Memory B cell (primary cell): Measurements from ENCODE around the gene CFAP57.

ENCODE experiments used
- ATAC-seq: fragments of 150-1000 bp; cut with Tn5 transposase; 2 replicates; pipeline ENCODE4 v1.10.0; 2021; ENCODE audit warnings: low read depth, mild to moderate bottlenecking, moderate library complexity
- DNase-seq, 2 donors: peaks; one replicate each; pipeline ENCODE4 v3.0.0; 2022; ENCODE audit warnings: low spot score in 2 of 2
- H3K27ac Mint-ChIP-seq: one replicate; pipeline ENCODE4 v1.8.0; 2022; ENCODE audit warnings: mild to moderate bottlenecking, moderate library complexity, mixed read lengths
- H3K27me3 Mint-ChIP-seq: one replicate; pipeline ENCODE4 v1.8.0; 2022; ENCODE audit warnings: mixed read lengths
- H3K36me3 Mint-ChIP-seq: one replicate; pipeline ENCODE4 v1.8.0; 2022; ENCODE audit warnings: mild to moderate bottlenecking, mixed read lengths
- H3K4me1 Mint-ChIP-seq: one replicate; pipeline ENCODE4 v1.8.0; 2022; ENCODE audit warnings: mixed read lengths
- H3K4me3 Mint-ChIP-seq: one replicate; pipeline ENCODE4 v1.8.0; 2022; ENCODE audit warnings: mild to moderate bottlenecking, moderate library complexity, mixed read lengths
- H3K9me3 Mint-ChIP-seq: one replicate; pipeline ENCODE4 v1.8.0; 2022; ENCODE audit warnings: mixed read lengths

CFAP57 gene

DNA sequence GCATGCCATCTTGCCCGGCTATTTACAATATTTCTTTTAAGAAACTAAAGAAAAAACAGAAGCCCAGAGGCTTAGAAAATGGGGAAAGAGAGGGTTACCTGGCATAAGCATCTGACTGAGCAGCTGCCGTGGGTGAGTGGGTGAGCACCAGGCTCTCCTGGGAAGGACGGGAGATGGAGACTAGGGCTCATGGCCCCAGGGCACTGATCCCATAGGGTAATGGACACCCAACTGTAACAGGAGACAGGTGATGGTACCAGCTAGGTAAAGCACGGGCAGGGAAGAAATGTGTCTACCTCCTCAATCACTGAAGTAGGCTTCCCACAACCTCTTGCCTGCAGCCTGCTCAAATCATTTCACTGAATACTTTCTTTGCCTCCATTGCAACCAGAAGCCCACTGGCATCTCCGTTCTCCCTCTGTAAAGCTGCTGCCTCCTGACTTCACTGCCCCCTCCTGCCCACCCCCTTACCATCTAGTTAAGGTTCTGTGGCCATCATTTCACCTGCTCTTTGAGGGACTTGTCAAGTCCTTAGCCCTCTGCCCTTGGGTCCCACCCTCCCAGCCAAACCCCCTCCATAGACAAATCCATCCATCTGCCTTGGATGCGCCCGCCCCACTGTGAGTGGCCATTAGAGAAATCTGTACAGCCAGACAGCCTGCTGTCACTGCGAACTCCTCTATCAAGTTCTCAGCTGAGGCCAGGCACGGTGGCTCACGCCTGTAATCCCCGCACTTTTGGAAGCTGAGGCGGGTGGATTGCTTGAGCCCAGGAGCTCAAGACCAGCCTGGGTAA, 103.9 kb downstream of the CFAP57 start:
- Mint-ChIP-seq H3K27me3 (peaks cover 13% of the 10 kb centered on the region), H3K27ac (no peak overlapping the region), H3K4me3 (no peak overlapping the region), H3K36me3 (no peaks in the 10 kb centered on the region), H3K9me3 (no peaks in the 10 kb centered on the region), H3K4me1 (peaks cover 3% of the 10 kb centered on the region)
- no peak for DNase-seq
- no peak for ATAC-seq

DNA sequence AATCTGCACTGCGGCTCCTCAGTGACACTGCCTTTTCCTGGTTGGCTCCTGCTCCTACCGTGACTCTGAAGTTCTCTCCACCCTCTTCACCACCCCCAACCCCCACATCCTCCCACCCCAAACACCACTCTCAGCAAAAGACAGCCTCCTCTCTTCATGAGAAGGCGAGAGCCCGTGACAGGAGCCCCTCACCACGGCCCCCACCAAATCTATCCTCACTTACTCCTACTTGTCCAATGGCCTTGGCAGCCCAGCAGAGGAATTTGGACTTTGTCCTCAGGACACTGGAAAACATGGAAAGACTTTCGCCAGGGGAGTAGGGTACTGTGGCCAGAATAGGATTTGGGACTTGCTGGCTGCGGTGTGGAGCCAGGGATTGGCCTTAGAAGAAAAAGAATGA, 104.5 kb downstream of the CFAP57 start:
- Mint-ChIP-seq H3K9me3 (no peaks in the 10 kb centered on the region), H3K27ac (no peak overlapping the region), H3K27me3 (peaks cover 9% of the 10 kb centered on the region), H3K4me3 (no peak overlapping the region), H3K36me3 (no peaks in the 10 kb centered on the region), H3K4me1 (peaks cover 3% of the 10 kb centered on the region)
- DNase-seq (no peak), ATAC-seq (no peak)

DNA sequence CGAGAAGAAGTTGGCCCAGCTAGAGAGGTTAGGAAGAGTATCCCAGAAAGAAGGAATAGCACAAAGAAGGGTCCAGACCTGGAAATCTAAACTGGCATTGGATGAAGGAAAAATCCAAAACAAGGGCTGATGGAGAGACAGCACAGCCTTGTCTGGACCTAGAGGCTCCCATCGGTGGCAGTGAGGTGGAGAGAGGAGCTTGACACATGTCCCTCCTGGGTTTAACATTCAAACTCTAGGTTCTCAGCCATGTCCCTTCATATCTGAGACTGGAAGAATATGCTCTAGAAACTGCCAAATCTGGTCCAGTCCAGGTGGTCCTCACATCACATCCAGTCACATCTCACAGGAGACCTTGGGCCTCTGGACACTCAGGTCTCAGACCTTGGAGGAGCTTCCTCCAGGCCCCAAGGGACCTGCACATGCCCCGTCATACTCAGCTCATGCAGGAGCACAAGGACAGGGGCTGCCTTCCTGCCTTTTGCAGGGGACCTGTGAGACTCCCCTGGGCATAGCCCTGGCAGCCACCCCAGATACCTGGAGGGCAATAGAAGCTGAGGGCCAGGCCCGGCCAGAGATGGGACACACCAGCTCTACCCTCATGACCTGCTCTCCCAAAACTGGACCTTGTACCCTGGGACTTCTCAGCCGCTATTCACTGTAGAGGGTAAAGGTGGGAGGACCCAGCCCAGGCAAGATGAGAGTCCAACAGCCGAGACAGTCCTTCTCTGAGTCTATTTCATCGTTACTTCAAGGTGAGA, 105.2 kb downstream of the CFAP57 start:
- Mint-ChIP-seq H3K4me3 (no peak overlapping the region), H3K4me1 (peaks cover 3% of the 10 kb centered on the region), H3K27ac (no peak overlapping the region), H3K36me3 (no peaks in the 10 kb centered on the region), H3K27me3 (peaks cover 7% of the 10 kb centered on the region), H3K9me3 (no peaks in the 10 kb centered on the region)
- no peak for ATAC-seq
- DNase-seq: no peak

DNA sequence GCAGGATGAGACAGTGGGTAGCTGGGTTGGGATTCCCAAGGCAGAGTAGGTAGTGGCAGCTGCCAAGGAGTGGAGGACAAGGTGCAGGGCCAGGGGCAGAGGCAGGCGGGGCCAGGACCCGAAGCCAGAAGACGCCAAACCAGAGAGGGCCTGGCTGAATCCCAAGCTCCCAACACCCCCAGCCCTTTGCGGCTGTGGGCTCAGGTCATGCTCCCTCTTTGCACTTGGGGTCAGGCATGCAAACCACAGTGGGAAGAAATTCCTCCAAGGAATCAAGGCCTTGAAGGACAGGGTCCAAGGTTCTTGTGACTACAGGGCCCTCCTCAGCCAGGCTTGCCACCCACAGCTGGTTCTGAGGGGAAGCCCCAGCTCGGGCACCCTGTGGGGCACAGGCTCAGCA, 107.0 kb downstream of the CFAP57 start:
- no peaks in the 10 kb centered on the region for H3K9me3 Mint-ChIP-seq
- no peak overlapping the region for H3K4me3 Mint-ChIP-seq
- peaks cover 7% of the 10 kb centered on the region for H3K27me3 Mint-ChIP-seq
- no peak overlapping the region for H3K27ac Mint-ChIP-seq
- ATAC-seq (no peak), DNase-seq (no peak)
- peaks cover 3% of the 10 kb centered on the region for H3K4me1 Mint-ChIP-seq
- H3K36me3 Mint-ChIP-seq: no peaks in the 10 kb centered on the region

DNA sequence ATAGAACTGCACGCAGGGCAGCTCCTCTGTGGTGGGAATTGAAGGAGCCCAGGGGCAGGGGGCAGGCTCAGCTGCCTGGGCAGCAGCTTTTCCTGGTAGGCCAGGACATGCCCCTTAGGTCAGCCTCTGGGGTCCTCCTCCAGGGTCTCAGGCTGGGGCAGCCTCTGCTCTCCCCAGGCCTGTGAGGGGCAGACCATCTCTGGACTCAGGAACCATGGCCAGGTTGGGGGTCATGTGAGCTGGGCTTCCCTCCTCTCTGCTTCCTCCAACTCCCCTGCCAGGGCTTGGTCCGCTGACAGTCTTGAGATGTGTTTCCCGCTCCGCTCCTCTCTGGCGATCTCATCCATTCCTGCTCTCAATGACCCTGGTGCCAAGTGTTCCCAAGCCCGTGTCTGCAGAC, 107.5 kb downstream of the CFAP57 start:
- no peak for DNase-seq
- no peaks in the 10 kb centered on the region for H3K4me1 Mint-ChIP-seq
- ATAC-seq: no peak

DNA sequence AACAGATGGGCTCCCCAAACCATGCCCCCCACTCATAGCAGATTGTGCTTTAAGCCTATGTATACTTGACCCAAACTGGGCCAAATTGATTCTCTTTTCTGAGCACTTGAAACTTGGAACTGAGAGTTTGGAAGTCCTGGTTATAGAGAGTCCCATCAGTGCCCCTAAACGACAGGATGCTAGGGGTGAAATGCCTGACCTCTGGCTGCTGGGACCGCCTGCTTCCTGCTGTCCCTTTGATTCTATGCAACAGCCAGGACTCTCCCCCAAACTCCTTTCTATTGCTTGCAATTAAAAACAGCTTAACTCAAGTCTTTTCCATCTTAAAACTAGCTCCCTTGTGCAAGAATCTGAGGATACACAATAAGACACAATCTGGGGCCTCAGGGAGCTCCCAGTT, 108.6 kb downstream of the CFAP57 start:
- Mint-ChIP-seq H3K4me3 (no peak overlapping the region), H3K4me1 (no peaks in the 10 kb centered on the region), H3K9me3 (no peaks in the 10 kb centered on the region), H3K27me3 (peaks cover 13% of the 10 kb centered on the region), H3K27ac (no peak overlapping the region), H3K36me3 (no peaks in the 10 kb centered on the region)
- no peak for DNase-seq
- no peak for ATAC-seq

More for the DNA sequence above, 107.5 kb downstream of the CFAP57 start:
- no peaks in the 10 kb centered on the region for H3K36me3 Mint-ChIP-seq
- H3K27ac Mint-ChIP-seq: no peak overlapping the region
- H3K27me3 Mint-ChIP-seq: peaks cover 10% of the 10 kb centered on the region
- no peak overlapping the region for H3K4me3 Mint-ChIP-seq
- no peaks in the 10 kb centered on the region for H3K9me3 Mint-ChIP-seq

DNA sequence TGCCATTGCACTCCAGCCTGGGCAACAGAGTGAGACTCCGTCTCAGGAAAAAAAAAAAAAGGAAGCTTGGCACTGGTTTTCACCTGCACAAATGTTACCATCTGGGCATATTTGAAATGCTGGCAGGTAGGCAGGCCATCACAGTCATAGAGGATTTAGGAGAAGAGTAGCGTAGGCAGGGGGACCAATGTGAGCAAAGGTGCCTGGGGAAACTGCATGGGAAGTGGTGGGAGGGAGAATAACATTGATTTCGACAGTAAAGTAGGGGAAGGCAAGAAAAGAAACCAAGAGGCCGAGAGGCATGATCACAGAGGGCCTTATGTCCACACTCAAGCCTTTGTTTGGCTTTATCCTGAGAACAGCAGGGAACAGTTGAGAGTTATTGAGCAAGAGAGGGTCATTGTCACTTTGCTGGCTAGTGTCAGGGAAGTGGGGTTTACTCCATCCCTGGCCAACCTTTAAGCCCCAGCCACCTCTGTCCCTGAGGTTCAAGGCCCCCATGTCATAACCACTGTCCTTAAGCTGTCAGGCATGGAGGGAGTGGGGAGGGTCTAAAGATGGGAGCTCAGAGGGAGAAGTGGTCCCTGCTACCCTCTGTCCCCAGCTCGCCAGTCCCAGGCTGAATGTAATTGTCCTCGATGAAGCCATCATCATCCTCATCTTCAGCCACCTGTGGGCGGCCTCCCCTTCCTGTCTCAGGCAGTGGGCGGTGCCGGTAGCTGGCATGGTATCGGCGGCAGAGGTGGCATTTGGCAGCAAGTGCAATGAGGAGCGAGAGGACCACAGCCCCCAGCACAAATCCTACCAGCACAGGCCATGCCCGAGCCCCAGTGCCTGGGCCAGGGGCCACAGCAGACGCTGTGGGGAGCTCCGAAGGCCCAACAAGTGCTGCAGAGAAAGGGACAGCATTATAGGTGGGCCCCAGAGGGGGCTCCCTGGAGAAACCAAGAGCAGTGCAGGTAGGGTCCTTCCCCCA, 110.4 kb downstream of the CFAP57 start:
- Mint-ChIP-seq H3K36me3 (no peaks in the 10 kb centered on the region), H3K27ac (no peak overlapping the region), H3K27me3 (peaks cover 18% of the 10 kb centered on the region), H3K4me1 (no peaks in the 10 kb centered on the region), H3K4me3 (no peak overlapping the region), H3K9me3 (no peaks in the 10 kb centered on the region)
- DNase-seq (no peak), ATAC-seq (no peak)

DNA sequence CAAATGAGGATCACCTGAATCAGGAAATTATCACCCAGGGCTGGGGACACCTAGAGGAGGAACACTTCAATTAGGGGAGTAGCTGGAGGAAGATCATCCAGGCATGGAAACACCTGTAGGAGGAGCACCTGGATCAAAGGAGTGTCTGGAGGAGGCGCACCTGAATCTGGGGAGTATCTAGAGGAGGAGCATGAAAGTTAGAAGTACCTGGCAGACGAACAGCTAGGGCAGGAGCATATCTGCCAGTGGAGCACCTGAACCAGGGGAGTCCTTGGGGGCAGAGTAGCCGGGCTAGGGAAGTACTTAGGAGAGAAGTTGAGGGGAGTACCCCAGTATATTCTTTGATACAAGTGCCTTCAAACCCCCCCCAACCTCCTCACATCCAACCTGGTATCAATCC, 111.9 kb downstream of the CFAP57 start:
- ATAC-seq: no peak
- peaks cover 18% of the 10 kb centered on the region for H3K27me3 Mint-ChIP-seq
- H3K4me1 Mint-ChIP-seq: no peaks in the 10 kb centered on the region
- no peak overlapping the region for H3K27ac Mint-ChIP-seq
- H3K4me3 Mint-ChIP-seq: no peak overlapping the region
- no peaks in the 10 kb centered on the region for H3K9me3 Mint-ChIP-seq
- no peak for DNase-seq
- H3K36me3 Mint-ChIP-seq: no peaks in the 10 kb centered on the region

DNA sequence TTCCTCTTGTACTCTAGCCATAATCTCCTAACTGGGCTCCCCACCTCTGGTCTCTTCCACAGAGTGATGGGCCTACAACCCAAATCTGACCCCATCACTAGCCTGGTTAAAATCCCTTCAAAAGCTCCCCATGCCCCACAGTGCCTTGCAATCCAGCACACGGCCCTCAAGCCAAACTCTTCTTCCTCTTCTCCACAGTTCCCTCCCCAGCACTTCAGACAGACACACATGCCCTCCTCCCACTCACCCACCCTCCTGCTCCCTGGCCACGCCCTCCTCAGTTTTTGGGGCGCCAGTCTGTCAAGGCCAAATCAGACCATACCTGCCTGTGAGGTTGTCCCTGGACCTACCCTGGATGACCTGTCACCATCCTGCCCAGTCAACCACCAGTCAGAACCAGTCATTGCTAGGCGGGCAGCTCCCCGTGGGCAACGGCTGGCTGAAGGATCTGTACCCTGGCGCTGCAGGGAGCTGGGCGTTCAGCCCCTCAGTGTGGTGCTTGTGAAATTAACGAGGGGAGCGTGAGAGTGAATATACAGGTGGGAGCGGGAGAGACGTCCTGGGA, 112.5 kb downstream of the CFAP57 start:
- H3K4me1 Mint-ChIP-seq: no peaks in the 10 kb centered on the region
- H3K4me3 Mint-ChIP-seq: no peak overlapping the region
- DNase-seq (no peak), ATAC-seq (no peak)
- H3K27me3 Mint-ChIP-seq: peaks cover 18% of the 10 kb centered on the region
- H3K9me3 Mint-ChIP-seq: no peaks in the 10 kb centered on the region
- no peak overlapping the region for H3K27ac Mint-ChIP-seq
- H3K36me3 Mint-ChIP-seq: no peaks in the 10 kb centered on the region

DNA sequence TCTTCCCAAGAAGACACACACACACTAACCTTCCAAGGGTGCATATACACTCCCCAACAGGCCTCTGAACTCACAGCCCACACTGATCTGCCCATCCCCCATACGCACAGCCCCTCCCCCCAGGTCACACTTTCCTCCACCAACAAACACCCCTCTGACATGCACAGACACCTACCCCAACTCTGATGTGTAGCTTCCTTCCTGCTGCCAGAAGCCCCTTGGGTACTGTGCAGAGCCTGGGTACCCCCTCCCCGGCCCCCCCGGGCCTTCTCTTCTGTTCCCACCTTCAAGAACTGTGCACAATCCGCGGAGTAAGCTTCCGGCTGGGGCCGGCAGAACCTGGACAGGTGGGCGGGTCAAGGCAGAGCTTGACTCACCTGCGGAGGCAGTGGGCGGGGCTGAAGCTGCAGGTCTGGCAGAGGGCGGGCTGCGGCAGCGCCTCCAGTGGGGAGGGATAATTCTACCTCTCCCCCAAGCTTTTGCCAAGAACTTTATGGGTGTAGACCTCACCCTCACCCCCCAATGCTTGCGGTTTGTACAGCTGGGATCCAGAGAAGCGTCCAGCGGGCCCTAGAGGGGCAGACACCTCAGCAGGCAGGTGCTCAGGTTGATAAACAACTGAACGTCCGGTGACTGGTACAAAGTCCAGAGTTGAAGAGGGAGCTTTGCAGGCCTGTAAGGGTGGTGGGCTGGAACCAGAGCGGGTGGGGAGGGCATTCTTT, 113.3 kb downstream of the CFAP57 start, which contains the start of gene C1orf210:
Gene C1orf210, minus strand, starts transcription at position 313 of the 722 bp plus-strand sequence. CDS start 2,311 bp downstream, outside the sequence.
- no peak for DNase-seq
- Mint-ChIP-seq H3K4me1 (no peaks in the 10 kb centered on the region), H3K9me3 (no peaks in the 10 kb centered on the region), H3K36me3 (no peaks in the 10 kb centered on the region), H3K27me3 (peaks cover 14% of the 10 kb centered on the region), H3K27ac (no peak within 1 kb of the TSS), H3K4me3 (no peak within 1 kb of the TSS)
- no peak for ATAC-seq

DNA sequence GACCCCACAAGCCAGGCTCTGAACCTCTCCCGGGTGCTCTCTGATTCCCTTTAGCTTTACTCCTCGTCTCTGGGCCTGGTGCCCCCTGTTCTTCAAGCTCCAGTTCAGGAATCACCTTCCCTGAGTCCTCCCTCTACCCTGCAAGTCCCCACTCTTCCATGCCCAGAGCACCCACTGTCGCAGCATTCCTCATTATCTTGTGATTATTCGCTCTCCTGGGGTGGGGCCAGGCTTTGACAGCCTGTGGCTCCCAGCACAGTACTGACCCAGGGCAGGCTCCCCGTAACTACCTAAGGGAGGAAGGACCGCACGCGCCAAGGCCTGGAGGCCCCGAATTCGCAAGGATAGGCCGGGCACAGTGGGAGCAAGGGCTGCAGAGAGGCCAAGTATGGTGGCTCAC, 114.0 kb downstream of the CFAP57 start:
- no peak for DNase-seq
- H3K4me3 Mint-ChIP-seq: no peak overlapping the region
- ATAC-seq: no peak
- H3K9me3 Mint-ChIP-seq: no peaks in the 10 kb centered on the region
- H3K4me1 Mint-ChIP-seq: no peaks in the 10 kb centered on the region
- peaks cover 13% of the 10 kb centered on the region for H3K27me3 Mint-ChIP-seq
- no peaks in the 10 kb centered on the region for H3K36me3 Mint-ChIP-seq
- no peak overlapping the region for H3K27ac Mint-ChIP-seq

DNA sequence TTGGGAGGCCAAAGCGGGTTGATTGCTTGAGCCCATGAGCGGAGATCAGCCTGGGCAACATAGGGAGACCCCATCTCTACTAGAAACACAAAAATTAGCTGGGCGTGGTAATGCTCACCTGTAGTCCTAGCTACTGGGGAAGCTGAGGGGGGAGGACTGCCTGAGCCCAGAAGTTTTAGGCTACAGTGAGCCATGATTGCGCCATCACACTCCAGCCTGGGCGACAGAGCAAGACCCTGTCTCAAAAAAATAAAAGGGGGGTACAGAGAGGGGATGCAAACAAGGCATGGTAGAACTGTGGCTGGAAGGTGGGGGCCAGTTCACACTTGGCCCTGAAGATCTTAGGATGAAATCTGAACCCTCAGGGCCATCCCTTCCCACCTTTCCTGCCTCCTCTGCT, 114.4 kb downstream of the CFAP57 start:
- no peak overlapping the region for H3K4me3 Mint-ChIP-seq
- ATAC-seq (no peak), DNase-seq (no peak)
- no peaks in the 10 kb centered on the region for H3K36me3 Mint-ChIP-seq
- no peaks in the 10 kb centered on the region for H3K4me1 Mint-ChIP-seq
- no peak overlapping the region for H3K27ac Mint-ChIP-seq
- H3K27me3 Mint-ChIP-seq: peaks cover 13% of the 10 kb centered on the region
- H3K9me3 Mint-ChIP-seq: no peaks in the 10 kb centered on the region
